ENCODE results near the gene CHAC1.

CHAC1 gene

GRCh38 chr15:40990789-40991188, 37.5 kb downstream of the CHAC1 start:
- DNase-seq: no peak

DNA sequence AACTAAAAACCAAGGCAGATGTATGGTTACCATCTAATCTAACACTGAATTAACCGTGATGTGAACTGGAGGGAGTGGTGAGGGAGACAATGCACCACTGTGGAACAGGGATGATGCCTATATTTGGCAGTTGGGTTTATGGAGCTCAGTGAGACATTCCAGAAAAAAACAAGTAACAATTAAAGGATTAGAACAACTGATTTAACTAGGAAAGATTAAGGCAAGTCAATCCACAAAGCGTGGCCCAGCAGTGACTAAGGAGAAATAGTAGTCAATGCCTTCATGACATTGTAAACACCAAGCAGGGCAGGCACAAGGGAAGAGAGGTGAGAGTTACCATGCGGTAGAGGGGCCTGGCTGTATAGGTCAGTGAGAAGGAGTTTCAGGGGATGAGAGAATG, 38.1 kb downstream of the CHAC1 start:
- DNase-seq: no peak

DNA sequence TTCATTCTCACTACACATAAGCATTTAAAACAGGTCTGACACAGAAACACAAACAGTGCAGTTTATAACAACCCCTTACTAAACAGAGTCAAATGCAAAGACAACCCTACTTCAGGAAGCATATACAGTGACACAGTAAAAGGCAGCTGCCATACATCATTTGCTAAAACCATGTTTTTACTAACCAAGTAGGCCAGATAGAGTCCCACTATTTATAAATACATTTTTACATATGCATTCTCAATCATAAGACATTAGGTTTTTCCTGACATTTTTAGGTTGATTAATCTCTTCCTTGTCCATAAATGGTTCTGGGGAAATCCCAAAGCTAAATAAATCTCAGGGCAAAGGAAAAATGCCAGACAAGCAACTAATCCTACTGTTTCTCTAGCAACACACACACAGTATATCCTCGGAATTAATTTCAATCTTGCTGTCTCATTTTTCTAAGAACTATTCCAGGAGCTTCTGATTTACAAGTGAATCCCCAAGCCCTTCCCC, 39.0 kb downstream of the CHAC1 start:
- DNase-seq: no peak

GRCh38 chr15:40992825-40993224, 39.6 kb downstream of the CHAC1 start:
- DNase-seq: no peak

DNA sequence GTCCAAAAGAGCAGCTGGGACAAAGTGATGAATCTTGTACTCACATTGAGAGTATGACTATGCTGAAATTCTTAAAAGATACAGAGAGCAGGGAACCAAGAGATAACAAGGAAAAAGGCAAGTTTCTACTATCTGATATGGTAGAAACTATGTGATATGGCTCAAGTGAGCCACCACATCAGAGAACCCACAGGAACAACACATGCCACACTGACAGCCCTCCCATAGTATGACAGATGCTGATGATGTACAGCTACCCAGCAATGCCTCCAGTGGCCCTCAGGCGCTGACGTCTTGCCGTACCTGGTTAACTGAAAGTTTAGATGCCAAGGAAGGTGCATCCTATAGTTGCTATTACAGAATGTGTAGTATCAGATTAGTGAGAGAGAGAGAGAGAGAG, 42.4 kb downstream of the CHAC1 start:
- DNase-seq: no peak

- no peak for DNase-seq
These were observed 45.9 kb downstream of the CHAC1 start for GRCh38 chr15:40999190-40999589.

- DNase-seq: no peak
These were observed 48.4 kb downstream of the CHAC1 start for GRCh38 chr15:41001524-41002214.

DNA sequence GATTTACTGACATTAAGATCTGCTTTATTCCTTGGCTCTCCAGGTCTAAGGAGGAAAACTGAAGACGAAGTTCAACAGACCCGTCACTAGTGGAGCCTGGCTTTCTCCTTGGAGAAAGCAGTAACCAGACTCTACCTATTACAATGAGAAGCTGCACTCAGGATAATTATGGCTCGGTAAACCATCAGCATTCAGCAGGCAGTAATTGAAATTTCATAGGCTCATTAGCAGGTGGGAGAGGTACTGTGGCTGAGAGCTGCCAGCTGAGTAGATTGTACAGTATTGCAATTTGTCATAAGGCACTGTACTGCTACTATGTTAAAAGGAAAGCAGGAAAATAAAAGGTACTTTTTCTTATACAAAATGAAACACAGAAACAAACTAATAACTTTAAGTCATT, 51.2 kb downstream of the CHAC1 start:
- no peak for DNase-seq

Measured in NCI-H226 (cell line).